Activated CD8-positive, alpha-beta memory T cell treated with anti-CD3 and anti-CD28 coated beads, Interleukin-2, amount 50 U/mL, for 4 hours (primary cell): ENCODE results near the gene CAMTA1.

ENCODE experiments used
- DNase-seq: peaks from one replicate; pipeline ENCODE4 v3.0.0-alpha.2; 2020

Gene CAMTA1

DNA sequence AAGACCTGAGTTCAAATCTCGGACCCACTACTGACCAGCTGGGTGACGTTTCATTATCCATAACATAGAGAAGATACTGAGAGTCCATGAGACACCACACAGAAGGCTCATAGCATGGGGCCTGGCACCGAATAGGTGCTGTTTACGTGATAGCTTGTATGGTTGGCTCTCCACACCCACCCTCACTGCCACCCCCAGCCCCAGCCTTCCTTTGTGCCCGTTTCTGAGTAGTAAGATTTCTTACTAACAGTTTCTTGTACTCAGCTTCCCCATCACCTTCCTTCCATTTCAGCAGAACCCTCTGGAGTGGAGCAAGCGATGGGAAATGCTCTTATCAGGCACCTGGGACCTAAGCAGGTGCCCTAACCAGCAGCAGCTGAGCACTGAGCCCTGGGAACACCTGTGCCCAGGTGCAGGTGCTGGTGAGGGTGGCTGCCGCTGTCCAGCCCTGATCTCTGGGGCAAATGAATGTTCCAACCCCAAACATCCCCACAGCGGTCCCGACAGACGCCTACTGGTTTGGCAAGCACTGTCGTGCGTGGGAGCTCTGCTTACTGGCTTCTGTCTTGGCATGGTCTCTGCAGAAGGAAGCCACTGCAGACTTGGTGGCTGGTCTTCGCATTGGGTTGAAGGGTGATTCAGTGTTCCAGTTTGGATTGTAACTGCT lies 225.4 kb downstream of the CAMTA1 start:
- no peak for DNase-seq

- no peak for DNase-seq
These were observed 226.6 kb downstream of the CAMTA1 start for GRCh38 chr1:7011826-7012225.

DNA sequence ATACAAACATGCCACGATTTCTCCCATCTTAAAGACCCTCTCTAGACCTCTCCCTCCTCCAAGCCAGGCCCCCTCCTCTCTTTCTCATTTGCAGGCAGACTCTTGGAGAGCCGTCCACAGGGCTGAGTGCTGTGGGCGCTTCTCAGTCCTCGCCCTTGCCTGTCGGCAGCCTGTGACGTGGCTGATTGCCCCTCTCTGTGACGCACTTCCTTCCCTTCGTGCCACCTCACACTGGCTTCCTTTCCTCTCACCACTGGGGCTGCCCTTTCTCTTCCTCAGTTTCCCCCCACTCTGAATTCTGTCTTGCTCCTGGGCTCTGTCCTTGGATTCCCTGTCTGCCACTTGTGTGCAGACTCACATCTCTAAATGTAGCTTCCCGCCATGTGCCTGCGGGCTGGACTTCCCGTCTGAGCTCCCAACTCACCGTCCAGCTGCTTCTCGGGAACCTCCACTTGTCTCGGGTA lies 227.2 kb downstream of the CAMTA1 start:
- DNase-seq, result no peak

DNA sequence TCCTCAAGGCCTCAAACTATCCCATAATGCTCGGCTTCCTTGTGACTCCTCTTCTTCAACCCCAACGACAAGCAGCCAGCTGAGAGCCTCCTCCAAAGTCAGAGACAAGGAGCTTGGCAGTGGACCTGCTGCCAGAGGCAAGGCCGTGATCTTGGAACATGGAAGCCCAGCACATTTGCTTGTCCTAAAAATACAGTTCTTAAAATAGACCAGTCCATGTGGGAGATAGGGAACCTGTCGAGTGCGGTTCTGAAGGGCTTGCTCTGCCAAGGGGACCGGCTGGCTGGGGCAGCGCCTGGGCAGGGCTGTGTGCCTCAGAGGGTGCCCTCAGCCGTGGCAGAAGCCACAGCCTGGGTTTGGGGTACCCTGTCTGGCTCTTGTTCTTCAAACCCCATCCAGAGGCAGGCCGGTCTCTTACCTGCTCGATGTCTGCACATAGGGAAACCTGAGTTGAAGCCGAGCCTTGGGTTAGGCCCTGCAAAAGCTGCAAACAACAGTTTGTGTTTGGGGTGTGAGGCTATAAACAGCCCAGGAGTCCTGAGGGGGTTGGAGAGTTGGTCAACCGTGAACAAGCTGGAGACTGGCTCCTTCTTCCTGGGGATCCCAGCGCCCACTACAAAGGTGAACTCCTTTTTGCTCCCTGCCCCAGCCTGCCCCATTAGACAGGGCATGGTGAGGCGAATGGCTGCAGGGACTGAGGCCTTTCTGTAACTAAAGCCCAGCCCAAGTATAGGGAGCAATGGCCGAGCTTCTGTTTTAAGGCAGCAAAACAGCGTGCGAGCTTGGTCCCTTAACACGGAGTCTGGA lies 228.8 kb downstream of the CAMTA1 start:
- no peak for DNase-seq

GRCh38 chr1:7014640-7014930 lies 229.3 kb downstream of the CAMTA1 start:
- no peak for DNase-seq

- DNase-seq, result no peak
These were observed 229.8 kb downstream of the CAMTA1 start for GRCh38 chr1:7015022-7015421.

GRCh38 chr1:7018351-7018750 lies 233.1 kb downstream of the CAMTA1 start:
- no peak for DNase-seq

- no peak for DNase-seq
These were observed 233.6 kb downstream of the CAMTA1 start for GRCh38 chr1:7018826-7019225.

GRCh38 chr1:7019510-7019909 lies 234.3 kb downstream of the CAMTA1 start:
- no peak for DNase-seq

DNA sequence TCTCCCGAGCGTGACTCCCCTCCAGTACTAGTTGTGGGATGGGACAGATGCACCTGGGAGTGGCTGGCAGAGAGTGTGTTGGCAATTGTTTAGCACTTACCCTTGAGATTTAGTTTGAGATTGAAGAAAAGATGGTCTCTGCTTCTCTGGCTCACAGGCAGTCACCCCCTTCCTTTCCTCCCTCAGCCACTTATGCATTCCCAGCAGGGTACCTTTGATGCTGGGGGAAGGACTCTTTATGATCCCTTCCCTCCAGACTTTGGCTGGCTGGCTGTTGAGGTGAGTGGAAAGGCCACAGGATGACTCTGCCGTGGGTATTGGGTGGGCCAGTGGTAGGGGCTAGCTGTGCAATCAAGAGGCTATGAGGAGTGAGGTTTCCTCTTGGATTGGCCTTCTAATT lies 236.8 kb downstream of the CAMTA1 start:
- no peak for DNase-seq

DNA sequence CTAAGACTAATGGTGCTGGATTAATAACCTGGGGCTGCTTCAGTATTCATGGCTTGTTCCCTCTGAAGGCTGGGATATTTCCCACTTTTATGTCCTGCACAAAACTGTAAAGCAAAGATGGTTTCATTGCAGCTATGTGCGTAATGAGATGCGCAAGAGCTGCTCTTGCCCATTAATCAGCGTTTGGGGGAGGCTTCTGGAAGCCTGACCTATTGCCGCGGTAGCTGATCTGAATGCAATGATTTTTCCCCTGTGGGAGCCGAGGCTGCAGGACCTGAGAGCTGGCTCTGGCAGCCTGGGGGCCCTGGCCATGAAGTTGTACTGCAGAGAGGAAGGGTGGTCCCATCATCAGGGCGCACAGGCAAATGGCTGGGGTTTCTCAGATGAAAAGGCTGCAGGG lies 239.8 kb downstream of the CAMTA1 start:
- DNase-seq, result no peak

- DNase-seq, result no peak
These were observed 240.9 kb downstream of the CAMTA1 start for GRCh38 chr1:7026169-7026568.

DNA sequence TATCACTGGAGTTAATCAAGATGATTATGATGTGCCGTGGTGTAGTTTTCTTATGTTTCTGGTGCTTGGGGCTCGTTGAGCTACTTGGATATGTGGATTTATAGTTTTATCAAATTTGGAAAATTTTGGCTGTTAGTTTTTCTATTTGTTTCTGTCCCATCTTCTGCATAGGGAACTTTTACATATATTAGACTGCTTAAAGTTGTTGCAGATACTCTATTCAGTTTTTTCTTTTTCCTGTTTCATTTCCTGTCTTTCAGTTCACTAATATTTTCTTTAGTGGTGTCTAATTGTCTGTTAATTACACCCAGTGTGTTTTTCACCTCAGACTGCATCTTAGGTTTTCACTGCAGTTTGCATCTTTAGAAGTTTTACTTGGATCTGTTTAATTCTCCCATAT lies 247.7 kb downstream of the CAMTA1 start:
- no peak for DNase-seq

DNA sequence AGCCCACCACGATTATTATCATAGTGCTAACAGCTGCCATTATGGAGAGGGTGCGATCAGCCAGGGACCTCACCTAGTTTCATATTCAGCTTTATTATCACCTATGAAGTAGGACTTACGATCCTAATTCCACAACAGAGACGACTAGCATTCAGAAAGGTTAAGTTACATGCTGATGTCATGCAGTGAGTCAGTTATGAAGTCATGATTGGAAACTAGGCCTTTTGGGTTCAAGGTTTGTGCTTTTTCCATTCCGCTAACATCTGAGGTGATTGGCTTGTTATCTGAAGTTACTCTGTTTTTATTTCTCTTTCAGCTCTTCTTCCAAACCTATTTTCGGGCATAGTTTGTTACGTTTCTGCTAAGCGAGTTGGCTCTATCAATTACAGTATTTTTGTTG lies 251.1 kb downstream of the CAMTA1 start:
- no peak for DNase-seq

GRCh38 chr1:7039590-7040220 lies 254.5 kb downstream of the CAMTA1 start:
- no peak for DNase-seq

DNA sequence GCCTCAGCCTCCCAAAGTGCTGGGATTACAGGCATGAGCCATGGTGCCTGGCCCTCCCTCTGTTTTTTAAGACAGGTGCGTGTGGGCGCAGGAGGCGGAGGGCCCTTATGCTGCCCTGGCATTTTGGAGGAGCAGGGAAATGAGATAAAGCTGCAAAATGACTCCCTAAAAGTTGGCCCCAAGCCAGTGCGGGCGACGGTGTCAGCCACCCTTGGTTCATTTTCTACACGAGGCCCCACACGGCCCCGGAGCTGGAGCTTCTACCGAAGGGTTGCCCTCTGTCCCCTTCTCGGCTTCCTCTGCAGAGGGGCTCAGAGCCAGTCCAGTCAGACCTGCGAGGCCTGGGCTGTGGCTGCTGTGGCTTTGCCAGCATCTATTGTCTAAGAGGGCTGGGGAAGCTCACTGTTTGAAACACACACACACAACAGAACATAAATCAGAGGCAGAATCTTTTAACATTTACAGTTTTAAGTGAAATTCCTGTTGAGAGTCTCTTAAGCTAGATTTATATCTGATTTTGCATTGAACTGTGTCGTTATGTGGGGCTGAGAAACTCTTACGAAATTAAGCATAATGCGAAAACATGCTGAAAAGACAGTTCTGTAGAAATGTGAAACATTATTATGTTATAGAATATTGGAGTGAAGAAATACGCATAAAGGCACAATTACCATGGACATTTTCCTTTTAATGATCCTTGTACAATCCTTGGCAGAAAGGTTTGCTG lies 255.9 kb downstream of the CAMTA1 start:
- DNase-seq, result no peak

DNA sequence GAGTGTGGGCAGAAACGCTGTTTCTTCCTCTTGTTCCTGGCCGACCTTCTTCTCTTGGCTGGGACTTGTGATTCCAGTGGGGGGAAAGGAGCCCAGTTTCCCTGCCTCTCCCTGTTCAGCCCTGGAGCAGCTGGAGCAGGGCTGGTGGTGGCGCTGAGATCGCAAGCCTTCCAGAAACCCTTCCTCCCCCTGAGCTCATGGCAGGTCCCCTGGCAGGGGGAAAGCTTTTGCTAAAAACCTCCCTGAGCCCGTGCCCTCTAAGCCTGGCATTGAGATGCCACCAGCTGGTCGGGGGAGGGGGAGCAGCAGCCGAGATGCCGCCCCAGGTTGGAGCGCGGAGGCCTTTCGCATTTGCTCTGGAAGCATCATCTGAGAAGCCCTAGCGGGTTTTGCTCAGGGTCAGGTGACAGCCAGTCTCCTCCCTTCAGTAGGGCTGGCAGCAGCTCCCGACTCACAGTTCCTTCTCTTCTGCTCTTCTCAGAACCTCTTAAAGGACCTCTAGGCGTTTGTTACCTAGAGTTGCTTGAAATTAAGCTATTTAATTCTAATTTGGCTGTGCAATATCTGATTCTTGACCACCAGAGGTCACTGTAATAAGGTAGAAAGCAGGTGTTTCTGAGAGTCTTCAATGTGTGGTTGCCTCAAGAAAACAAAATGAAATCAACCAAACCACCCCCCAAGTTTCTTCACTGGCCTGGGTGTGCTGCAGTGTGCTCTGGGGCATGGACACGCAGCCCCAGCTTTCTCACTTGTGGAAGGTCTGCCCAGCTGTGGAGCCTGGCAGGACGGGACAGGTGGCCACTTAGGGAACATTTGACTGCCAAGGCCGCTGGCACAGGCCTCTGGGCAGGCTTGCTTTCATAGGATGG lies 257.3 kb downstream of the CAMTA1 start:
- no peak for DNase-seq

GRCh38 chr1:7043191-7043549 lies 257.9 kb downstream of the CAMTA1 start:
- no peak for DNase-seq

DNA sequence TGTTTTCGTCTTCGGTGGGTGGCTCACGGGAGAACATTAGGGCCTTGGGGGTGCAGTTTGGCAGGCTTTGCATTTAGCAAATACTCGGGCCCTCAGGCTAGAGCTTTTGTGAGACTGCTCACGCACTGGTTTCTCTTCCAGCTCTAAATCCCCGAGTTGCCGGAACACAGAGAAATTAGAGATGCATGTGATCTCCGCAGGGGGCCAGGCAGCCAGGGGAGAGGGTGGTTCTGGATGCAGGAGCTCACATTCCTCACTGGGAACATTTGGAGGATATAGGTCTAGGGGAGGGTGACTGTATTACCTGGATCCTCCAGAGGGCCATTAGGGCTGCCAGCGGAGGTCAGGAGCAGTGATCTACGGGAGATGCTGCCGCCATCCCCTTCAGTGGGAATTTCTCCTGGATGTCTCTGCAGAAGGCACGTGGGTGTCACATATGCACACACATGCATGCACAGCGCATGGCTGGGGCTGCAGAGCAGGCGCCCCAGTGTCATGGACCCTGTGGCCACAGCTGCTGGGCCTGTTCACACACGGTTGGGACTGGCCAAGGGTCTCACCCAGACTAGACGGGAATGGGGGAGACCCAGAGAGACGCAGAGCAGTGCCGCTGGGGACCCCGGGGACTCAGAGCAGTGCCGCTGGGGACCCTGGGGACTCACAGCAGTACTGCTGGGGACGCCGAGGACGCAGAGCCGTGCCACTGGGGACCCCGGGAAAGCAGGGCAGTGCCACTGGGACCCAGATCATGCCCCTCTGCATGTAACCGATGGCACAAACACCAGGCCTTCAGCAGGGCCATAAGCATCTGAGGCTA lies 258.7 kb downstream of the CAMTA1 start:
- no peak for DNase-seq

DNA sequence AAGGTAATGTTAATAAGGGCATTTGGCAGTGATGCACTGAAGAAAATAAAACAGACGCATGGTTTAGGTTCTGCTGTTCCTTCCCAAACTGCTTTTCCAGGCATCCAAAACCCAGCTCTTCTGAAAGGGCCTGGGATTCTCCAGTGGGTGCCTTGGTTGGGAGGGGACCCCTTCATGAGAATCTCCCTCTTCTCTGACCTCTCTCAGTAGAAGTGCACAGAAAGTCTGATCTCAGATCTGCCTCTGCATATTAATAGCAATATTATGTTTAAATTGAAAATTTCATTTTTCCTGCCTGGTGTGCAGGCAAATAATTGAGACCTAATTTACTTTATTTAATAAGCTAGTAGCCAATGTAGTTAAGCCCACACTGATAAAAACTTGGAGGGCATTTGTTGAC lies 260.6 kb downstream of the CAMTA1 start:
- DNase-seq, result no peak

GRCh38 chr1:7046314-7046713 lies 261.1 kb downstream of the CAMTA1 start:
- no peak for DNase-seq

DNA sequence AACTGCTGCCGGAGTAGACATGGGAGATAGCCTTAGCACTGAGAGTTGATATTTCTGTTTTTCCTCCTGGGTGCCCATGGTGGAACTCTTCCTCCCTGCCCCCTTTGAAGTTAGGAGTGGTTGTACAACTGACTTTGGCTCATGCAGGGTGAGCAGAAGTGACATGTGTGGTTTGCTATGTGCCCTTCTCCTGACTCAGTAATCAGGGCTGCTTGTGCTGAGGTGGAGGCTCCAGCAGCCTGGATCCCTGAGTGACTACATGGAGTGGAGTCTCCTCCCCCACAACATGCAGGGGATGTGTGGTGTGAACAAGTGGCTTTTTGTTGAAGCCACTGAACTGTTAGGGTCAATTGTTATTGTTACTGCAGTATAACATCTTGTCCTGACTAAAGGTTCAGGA lies 261.6 kb downstream of the CAMTA1 start:
- DNase-seq, result no peak
